ENCODE results near the gene HBE1. TPM values are rescaled to one million over a fixed set of nuclear protein-coding genes. Genes with fewer than 3 reads are reported as not detected.

HBE1 gene
- total RNA-seq, 2 donors from 2014 or later, result not detected

DNA sequence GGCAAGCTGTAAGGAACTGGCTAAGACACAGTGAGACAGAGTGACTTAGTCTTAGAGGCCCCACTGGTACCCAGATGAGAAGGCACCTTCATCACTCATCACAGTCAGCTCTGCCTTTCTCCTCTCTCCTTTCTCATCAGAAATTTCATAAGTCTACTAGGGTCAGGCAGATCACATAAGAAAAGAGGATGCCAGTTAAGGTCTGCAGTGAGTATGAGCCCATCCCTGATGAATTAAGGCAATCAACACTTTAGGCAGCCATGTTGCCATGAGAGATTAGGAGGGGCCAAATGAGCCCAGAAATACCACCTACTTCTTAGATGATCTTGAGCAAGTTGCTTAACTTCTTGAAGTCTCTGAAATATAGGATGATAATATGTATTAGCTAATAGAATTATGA is 11.9 kb upstream of the HBE1 start:
- Histone ChIP-seq H3K4me3 (no peak overlapping the region), H3K27me3 (replicated peaks; ENCODE audit: insufficient read depth) (no peaks in the 10 kb centered on the region), H3K9me3 (no peaks in the 10 kb centered on the region), H3K4me1 (ENCODE audit: control insufficient read depth in 1 of 2, low read depth in 2 of 2) (no peaks in the 10 kb centered on the region), H3K36me3 (no peaks in the 10 kb centered on the region), H3K27ac (no peak overlapping the region)
- TF ChIP-seq CTCF (IDR thresholded peaks at IDR 0.05), result no peak
- DNase-seq (ENCODE audit: low spot score) (no peak), ATAC-seq (ENCODE audit: insufficient number of reproducible peaks, low FRiP score, low read depth) (no peak)

- no peak overlapping the region for H3K4me3 ChIP-seq
- no peak overlapping the region for H3K27ac ChIP-seq
- TF ChIP-seq CTCF (IDR thresholded peaks at IDR 0.05), result no peak
- ATAC-seq (ENCODE audit: insufficient number of reproducible peaks, low FRiP score, low read depth), result peak; percentile 64
- no peaks in the 10 kb centered on the region for H3K9me3 ChIP-seq
- no peaks in the 10 kb centered on the region for H3K27me3 ChIP-seq (replicated peaks; ENCODE audit: insufficient read depth)
- H3K36me3 ChIP-seq, result no peaks in the 10 kb centered on the region
- H3K4me1 ChIP-seq (ENCODE audit: control insufficient read depth in 1 of 2, low read depth in 2 of 2), result no peaks in the 10 kb centered on the region
- peak; percentile 38 for DNase-seq (ENCODE audit: low spot score)
These were observed 10.9 kb upstream of the HBE1 start for GRCh38 chr11:5280582-5281102.

DNA sequence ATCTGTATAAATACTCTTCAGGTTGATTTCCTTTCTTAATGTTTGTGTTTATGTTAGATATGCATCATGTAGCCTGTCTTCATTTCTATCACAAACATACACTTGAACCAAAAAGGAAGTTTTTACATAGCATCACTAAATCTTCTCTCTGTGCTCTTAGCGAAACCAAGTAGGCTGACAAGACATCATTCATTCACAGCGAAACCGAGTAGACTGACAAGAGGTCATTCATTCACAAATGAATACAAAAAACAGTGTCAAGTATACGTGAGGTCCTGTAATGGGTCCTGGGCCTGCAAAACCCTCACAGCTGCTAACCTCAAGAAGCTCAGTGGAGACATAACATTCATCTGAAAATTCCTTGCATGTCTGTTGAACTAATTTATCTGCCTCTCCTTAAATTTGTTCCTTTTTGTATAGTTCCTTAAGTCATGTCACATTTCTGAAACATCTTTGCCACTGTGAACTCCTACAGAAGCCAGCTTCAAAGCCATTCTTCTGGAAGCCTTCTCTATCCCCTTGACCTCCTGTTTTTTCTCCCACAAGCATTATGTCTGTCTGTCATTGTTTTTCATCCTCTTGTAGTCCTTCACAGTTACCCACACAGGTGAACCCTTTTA is 9.8 kb upstream of the HBE1 start:
- H3K4me3 ChIP-seq, result no peak overlapping the region
- no peak for TF ChIP-seq CTCF (IDR thresholded peaks at IDR 0.05)
- H3K36me3 ChIP-seq, result no peaks in the 10 kb centered on the region
- H3K9me3 ChIP-seq, result no peaks in the 10 kb centered on the region
- no peak for DNase-seq (ENCODE audit: low spot score)
- no peak for ATAC-seq (ENCODE audit: insufficient number of reproducible peaks, low FRiP score, low read depth)
- no peaks in the 10 kb centered on the region for H3K27me3 ChIP-seq (replicated peaks; ENCODE audit: insufficient read depth)
- H3K27ac ChIP-seq, result no peak overlapping the region
- no peaks in the 10 kb centered on the region for H3K4me1 ChIP-seq (ENCODE audit: control insufficient read depth in 1 of 2, low read depth in 2 of 2)

DNA sequence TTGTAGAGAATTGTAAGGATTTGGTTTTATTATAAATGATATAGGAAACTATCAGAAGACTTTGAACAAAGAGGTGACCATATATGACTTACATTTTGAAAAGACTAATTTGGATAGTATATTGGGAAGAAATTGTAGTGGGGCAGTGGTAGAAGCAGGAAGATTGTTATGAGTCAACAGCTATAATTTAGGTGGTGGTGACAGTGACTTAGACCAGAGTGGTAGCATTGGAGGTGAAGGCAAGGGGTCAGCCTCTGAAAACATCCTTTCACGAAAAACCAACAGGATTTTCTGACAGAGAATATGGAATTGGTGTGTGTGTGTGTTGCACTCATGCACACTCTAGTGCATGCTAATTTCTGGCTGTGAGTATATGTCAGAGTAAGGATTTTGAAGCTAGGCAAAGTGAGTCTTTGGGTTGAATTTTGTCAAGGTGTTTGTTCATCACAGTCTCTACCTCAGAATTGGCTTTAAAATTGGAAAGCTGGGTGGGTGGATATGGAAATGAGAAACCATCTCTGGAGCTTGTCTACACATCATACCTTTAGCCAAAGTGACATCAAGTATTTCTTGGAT is 8.2 kb upstream of the HBE1 start:
- H3K27me3 ChIP-seq (replicated peaks; ENCODE audit: insufficient read depth), result no peaks in the 10 kb centered on the region
- no peak for ATAC-seq (ENCODE audit: insufficient number of reproducible peaks, low FRiP score, low read depth)
- no peaks in the 10 kb centered on the region for H3K4me1 ChIP-seq (ENCODE audit: control insufficient read depth in 1 of 2, low read depth in 2 of 2)
- no peaks in the 10 kb centered on the region for H3K9me3 ChIP-seq
- H3K4me3 ChIP-seq, result no peak overlapping the region
- no peaks in the 10 kb centered on the region for H3K36me3 ChIP-seq
- DNase-seq (ENCODE audit: low spot score), result no peak
- no peak for TF ChIP-seq CTCF (IDR thresholded peaks at IDR 0.05)
- H3K27ac ChIP-seq, result no peak overlapping the region

DNA sequence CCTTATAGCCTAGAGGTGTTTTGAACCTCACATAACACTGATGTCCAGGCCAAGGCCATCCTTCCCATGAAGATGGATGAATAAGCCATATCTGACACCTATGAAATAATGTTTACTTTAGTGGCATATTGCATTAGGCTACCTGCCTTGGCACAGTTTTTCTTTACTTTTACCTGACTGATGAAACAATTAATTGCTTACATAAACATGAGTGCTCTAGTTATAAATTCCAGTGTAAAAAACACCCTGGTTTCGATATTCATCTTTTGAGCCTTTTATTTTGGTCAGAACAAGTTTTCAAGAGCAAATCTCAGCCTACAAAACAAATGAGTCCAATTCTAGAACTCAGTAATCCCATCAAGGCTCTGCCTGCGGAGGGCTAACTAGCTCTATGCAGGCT is 7.0 kb upstream of the HBE1 start:
- ATAC-seq (ENCODE audit: insufficient number of reproducible peaks, low FRiP score, low read depth) (no peak), DNase-seq (ENCODE audit: low spot score) (no peak)
- H3K4me3 ChIP-seq, result no peak overlapping the region
- TF ChIP-seq CTCF (IDR thresholded peaks at IDR 0.05), result no peak
- H3K27me3 ChIP-seq (replicated peaks; ENCODE audit: insufficient read depth), result no peaks in the 10 kb centered on the region
- no peaks in the 10 kb centered on the region for H3K36me3 ChIP-seq
- no peaks in the 10 kb centered on the region for H3K9me3 ChIP-seq
- H3K4me1 ChIP-seq (ENCODE audit: control insufficient read depth in 1 of 2, low read depth in 2 of 2), result no peaks in the 10 kb centered on the region
- H3K27ac ChIP-seq, result no peak overlapping the region
